Measurements from ENCODE around the gene ANKRD66. TPM values are rescaled to one million over a fixed set of nuclear protein-coding genes. Genes with fewer than 3 reads are reported as not detected.
"Not testable (repeated sequence)": the region's sequence is repeated elsewhere in the genome, so short reads cannot be mapped to it uniquely, and the experiment has no call there.

Gene ANKRD66
- total RNA-seq, 1 donor from 2014 or later = not detected

DNA sequence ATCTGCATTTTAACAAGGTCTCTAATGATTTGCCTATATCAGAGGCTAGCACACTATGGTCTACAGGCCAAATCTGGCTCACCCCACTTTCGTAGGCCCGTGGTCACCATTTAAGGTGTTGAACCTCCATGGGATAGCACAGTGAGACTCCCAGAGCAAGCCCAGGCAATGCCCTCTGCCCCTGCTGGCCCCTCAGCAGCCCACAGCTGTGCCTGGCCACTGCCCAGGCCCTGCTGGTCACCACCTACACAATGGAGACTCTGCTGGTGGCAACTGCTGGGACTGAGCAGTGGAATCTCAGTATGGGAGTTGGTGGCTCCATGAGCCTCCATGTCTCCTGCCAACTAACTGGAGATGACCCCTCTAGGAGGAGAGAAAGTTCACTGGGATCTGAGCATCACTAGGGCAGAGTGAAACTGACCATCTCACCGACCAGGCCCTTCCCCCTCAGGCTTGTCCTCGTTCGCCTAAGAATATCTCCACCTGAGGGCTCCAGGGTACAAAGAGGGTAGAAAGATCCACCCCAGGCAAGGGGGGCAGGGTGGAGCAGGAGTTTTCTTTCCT is 2.3 kb downstream of the ANKRD66 start:
- DNase-seq = no peak
- ATAC-seq (ENCODE audit: poor library complexity) = no peak
- intact Hi-C loops (cut with DNase I) = no loop called here

DNA sequence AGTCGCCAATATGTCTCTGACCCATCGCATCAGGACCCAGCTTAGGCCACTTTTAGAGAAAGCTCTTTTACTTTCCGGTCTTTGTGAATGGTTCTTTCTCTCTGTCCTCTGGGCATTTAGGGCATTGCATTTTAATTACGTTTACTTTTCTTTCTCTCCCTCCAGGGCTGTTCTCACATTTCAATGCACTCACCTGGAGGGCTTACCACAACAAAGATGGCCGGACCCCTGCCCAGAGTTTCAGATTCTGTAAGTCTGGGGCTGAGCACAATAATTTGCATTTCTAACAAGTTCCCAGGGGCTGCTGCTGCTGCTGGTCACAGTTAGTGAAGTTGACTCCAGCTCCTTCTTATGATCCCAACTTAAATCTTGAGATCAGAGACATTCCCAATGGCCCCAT is 3.0 kb downstream of the ANKRD66 start:
- ATAC-seq (ENCODE audit: poor library complexity) (no peak), DNase-seq (no peak)
- intact Hi-C loops (cut with DNase I) = no loop called here

DNA sequence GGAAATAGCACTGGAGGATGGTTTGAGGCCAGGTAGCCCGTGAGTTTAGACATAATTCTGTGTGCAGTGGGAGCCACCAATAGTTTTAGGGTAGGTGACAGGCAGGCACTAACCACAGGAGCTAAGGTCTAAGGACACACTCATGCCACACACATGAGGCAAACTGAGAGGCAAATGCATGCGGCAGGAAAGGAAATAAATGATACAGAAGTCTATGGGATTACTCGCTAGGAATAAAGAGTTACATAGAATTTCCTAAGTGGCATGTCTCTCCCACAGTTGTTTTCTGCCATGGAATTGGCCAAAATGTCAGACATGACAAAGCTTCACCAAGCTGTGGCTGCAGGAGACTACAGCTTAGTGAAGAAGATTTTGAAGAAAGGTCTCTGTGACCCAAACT is 4.9 kb downstream of the ANKRD66 start:
- ATAC-seq (ENCODE audit: poor library complexity) (no peak), DNase-seq (no peak)
- intact Hi-C loops (cut with DNase I) = no loop called here

DNA sequence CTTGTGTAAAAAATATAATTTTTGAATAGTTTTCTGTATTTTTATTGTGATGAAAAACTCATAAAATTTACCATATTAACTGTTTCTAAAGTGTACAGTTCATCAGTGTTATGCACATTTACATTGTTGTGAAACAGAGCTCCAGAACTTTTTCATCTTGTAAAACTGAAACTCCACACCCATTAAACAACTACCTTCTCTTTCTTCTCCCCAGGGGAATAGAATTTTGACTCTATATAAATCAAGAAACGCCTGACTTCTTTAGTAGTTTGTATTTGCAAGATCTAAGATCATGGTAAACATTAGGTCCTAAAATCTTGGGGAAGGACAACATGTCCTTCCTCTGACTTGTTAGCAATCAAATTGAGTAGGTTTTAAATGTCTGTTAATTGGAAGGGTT is 9.1 kb downstream of the ANKRD66 start:
- DNase-seq (no peak), ATAC-seq (ENCODE audit: poor library complexity) (no peak)
- intact Hi-C loops (cut with DNase I) = no loop called here

DNA sequence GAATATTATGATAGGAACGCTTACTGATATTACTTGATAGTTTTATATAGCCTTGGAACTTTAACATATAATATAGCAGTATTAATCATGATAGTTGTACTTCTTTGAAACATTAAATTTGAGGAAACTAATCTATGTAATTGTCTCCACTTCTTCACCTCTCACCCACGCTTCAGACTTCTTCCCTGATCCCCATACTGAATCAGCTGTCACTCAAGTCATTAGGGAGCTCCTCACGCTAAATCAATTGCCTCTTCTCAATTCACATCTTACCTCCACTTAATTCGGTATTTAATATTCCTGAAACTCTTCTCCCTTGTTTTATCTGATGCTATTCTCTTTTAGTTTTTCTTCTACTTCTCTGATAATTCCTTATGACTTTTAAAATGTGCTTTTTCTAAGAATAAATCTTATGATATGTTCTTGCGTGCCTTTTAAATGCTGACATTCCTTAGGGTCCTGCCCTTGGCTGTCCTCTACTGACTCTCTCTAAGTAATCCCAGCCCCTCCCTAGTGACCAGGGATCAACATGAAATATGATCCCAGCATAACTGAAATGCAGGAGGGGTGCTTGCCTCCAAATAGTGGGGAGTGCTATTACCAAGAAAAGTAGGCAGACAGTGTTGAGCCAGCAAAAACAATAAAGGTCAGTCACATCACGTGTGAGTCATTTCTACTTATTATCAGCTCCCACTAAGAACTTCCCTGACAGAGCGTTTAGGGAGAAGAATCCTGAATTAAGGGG is 9.9 kb downstream of the ANKRD66 start:
- ATAC-seq (ENCODE audit: poor library complexity) = peak; percentile 39
- intact Hi-C loops (cut with DNase I) = no loop called here
- DNase-seq = no peak

DNA sequence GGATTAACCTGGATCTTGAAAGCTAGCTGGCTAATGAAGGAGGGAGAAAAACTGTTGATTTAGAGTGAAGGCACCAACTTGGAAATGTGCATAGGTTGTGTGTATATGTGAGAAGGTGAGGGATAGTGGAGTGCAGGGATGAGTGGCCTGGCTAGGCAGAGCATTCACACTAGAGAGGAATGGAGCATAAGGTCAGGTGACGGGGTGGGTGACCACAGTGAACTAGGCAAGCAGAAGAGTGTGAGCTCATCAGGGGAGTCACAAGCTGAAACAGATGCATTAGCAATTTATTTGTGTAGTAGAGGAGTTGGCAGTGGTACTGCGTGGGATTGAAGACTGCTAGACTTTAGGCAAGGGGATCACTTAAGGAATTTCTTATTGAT is 10.5 kb downstream of the ANKRD66 start:
- no peak for DNase-seq
- no peak for ATAC-seq (ENCODE audit: poor library complexity)
- intact Hi-C loops (cut with DNase I) = no loop called here

DNA sequence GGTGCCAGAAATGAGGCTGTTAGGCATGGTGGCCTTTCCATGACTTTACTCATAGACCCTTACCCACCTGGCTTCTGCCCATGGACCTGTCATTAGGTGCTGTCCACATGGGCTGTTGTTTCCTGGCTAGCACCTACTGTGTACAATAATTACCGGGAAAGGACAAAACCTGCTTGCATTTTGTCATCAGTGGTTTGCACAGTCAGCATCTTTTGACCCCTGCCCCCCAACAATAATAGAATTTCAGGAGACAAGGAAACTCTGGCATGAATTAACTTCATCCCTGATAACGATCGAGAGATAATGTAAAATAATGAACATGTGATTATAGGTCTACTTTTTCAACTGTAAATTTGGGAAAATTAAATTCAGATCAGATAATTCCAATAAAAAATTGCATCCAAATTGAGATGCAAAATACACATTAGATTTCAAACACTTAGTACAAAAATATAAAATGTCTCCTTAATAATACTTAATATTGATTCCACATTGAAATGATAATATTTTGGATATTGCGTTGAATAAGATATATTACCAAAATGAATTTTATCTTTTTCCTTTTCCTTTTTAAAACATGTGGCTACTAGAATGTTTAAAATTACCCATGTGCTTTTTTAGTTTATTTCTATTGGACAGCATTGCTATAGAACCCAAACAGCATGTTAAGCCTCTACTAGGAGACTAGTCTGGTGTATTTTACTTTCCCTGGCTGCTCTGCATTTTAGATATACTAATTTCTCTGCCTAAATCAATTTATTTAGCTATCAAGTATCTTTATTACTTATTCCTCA is 12.4 kb downstream of the ANKRD66 start:
- DNase-seq (no peak), ATAC-seq (ENCODE audit: poor library complexity) (no peak)

DNA sequence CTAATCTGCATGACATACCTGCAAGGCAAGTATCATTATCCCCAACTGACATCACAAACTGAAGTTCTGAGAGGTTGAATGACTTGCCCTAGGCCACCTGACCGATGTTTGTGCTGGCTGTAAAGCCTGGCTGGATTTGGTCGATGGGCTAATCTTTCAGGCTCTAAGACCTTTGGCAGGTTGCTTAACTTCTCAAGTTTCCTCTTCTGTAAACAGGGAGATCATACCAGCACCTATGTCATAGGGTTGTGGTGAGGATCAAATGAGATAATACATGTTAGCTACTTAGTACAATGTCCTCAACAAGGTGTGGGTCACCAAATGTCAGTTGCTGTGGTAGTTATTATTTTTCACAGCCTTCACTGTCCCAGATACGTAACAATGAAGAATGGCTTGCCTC is 14.2 kb downstream of the ANKRD66 start:
- ATAC-seq (ENCODE audit: poor library complexity) (no peak), DNase-seq (no peak)
- intact Hi-C loops (cut with DNase I) = no loop called here

More for the DNA sequence above, 12.4 kb downstream of the ANKRD66 start:
- intact Hi-C loops (cut with DNase I) = no loop called here

DNA sequence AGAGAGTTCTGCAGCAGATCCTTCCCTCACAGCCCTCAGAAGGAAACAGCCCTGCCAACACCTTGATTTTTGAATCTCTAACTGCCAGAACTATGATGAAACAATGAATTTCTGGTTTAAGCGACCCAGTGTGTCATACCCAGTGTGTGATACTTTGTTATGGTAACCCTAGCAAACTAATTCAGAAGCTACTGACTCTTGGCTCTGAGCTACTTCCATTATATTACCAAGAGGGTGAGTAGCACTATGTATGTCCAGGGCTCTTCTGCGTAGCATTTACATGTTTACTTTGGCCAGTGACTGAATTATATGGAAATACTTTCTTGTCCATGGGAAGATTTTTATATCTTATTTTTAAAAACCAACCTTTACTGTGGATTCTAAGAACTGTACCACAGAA is 16.7 kb downstream of the ANKRD66 start:
- DNase-seq (no peak), ATAC-seq (ENCODE audit: poor library complexity) (no peak)
- intact Hi-C loops (cut with DNase I) = no loop called here

DNA sequence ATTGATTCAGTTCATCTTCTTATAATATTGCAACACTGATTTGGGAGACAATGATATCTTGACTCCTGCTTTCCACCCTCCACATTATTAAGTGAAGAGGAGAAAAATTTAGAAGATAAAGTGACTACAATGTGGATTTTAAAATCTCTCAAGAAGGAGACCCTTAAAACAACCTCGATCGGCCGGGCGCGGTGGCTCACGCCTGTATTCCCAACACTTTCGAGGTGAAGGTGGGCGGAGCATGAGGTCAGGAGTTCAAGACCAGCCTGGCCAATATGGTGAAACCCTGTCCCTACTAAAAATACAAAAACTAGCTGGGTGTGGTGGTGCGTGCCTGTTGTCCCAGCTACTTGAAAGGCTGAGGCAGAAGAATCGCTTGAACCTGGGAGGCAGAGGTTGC is 17.5 kb downstream of the ANKRD66 start:
- DNase-seq; ATAC-seq (ENCODE audit: poor library complexity); intact Hi-C loops (cut with DNase I): not testable (repeated sequence)

DNA sequence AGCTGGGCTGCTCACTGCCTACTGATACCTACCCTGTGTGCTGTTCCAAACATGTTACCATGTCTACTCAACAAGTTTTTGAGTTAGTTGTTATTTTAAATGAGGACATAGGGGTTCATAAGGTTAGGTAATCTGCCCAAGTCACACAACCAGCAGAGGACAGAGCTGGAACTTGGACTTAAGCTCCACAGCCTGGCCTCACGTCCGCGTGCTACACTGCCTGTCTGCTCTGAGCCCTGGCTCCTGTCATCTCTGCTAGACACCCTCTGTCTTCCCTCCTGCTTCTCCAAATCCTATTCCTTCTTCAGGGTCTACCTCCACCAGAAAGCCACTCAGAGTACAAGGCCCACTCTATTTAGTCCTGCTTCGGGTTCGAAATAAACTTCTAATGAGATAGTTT is 18.2 kb downstream of the ANKRD66 start:
- intact Hi-C loops (cut with DNase I) = no loop called here
- DNase-seq = no peak
- ATAC-seq (ENCODE audit: poor library complexity) = no peak

DNA sequence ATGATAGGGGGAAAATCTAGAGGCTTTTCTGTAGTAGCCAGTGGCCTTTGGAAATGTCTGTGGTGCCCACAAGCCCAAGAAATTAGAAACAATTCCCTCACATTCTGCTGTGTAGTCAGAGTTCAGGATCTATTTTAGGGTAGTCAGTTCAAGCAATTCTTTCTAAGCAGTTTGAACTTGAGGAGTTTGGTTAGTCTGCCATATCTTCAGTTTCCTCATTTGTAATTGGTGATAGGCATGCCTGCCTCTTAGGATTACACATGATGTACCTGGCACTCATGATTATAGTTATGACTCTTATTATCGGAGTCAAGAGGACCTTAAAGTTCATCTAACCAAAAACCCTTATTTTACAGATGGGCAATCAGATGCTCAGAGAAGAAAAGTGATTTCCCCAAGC is 25.3 kb downstream of the ANKRD66 start:
- DNase-seq = no peak
- intact Hi-C loops (cut with DNase I) = no loop called here
- ATAC-seq (ENCODE audit: poor library complexity) = peak; percentile 55

DNA sequence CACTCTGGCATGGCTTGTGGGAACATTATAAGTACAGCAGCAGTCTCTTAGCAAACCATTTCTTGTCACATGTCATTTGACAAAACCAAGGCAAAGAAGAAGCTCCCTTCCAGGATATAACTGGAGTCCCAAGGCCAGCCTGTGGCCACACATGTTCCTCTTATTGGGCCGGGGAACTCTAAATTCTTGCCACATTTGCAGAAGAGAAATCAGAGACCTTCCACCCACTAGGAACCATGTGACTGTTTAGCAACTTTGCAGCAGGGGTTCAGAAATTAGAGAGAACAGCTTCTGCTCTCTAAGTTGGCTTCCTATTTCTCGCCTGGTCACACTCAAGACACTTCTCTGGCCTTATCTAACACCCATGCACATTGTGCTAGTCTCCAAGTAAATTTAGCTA is 26.0 kb downstream of the ANKRD66 start:
- peak; percentile 78 for ATAC-seq (ENCODE audit: poor library complexity)
- DNase-seq = peak; percentile 46
- intact Hi-C loops (cut with DNase I) = no loop called here

DNA sequence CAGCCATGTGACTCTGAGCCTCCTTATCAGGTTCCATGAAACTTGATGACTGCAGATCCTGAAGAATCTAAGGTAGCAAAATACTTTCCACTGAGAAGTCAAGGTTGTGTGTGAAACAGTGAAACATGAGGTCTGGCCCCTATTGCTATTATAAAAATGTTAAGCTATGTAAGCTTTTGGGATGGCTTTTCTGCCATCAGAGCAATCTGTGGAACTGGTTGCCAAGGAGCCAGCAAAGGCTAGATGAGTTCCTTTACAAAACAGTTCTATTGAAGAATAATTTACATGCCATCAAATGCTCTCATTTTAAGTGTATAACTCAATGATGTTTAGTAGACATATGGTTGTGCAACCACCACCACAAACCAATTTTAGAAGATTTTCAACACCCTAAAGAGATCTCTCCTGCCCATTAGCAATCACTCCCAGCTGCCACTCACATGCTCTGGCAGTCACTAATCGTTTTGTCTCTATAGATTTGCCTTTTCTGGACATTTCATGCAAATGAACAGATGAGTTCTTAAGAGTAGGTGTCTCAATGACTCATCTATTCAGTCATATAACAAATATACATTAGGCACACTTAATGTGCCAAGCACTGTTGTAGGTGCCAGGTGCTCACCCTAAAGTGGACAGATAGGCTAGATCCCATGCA is 26.6 kb downstream of the ANKRD66 start:
- no peak for DNase-seq
- ATAC-seq (ENCODE audit: poor library complexity) = no peak
- intact Hi-C loops (cut with DNase I) = no loop called here

DNA sequence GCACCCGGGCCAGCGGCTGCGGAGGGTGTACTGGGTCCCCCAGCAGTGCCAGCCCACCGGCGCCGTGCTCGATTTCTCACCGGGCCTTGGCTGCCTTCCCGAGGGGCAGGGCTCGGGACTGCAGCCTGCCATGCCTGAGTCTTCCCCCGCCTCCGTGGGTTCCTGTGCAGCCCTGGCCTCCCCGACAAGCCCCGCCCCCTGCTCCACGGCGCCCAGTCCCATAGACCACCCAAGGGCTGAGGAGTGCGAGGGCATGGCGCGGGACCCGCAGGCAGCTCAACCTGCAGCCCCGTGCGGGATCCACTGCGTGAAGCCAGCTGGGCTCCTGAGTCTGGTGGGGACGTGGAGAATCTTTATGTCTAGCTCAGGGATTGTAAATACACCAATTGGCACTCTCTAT is 28.0 kb downstream of the ANKRD66 start:
- DNase-seq; intact Hi-C loops (cut with DNase I); ATAC-seq (ENCODE audit: poor library complexity): not testable (repeated sequence)

DNA sequence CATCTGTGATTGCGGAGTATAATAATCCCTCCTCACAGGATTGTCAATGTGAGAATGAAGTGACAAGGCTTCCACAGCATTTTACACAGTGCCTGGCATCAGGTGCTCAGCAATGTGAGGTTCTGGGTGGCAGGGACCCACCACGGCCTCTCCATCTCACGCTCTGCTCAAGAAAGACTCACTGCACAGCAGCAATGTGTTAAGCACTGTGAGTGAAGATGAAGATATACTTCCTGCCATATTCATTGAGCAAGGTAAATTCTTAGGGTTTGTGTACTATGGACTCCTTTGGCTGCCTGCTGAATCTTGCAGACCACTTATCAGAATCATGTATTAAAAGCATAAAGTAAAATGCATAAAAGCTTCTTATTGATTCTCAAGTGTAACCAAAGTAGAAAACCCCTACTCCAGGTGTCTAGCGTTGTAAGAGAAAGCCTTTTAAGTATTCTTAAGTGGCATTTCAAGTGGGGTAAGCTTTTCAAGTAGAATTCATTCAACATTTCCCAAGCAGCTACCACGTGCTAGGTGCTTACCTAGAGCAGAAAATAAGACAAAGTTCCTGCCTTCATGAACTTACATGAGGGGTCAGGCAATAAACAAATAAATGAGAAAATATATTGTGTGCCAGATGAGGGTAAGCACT is 29.5 kb downstream of the ANKRD66 start:
- intact Hi-C loops (cut with DNase I) = no loop called here
- DNase-seq = no peak
- no peak for ATAC-seq (ENCODE audit: poor library complexity)

DNA sequence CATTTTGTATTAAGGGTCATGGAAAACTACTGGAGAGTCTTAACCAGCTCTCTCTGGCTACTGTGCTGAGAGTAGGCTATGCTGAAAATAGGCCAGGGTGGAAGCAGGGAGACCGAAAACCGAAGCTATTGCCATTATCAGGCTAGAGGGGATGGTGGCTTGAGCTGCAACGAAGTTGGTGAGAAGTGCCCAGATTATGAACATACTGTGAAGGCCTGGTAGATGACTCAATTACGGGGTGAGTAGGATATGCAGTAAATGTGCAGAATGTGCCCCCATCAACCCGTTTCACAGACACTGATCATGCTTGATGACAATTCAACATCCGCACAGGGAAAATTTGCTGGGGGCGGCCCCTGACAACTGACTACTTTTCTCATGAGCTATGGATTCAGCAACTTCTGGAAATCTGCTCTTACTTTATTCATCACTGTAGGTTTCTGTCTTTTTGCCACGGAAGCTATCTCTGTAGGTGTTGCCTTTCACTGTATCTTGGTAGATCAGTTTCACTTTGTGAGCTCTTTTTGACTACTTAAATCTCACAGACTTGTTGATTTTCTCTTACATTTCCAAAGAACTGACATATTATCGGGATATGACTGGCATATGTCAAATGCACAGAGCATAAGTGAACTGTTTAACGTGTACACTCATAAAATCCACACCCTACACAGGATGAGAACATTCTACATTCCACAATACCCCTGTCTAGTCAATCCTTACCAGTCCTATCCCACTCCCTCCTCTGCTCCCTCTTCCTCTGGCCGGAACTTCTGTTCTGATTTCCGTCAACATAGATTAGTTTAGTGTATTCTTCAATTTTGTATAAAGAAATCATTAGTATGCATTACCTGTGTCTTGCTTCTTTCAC is 31.0 kb downstream of the ANKRD66 start:
- intact Hi-C loops (cut with DNase I) = no loop called here
- ATAC-seq (ENCODE audit: poor library complexity) (no peak), DNase-seq (no peak)

All from Right ventricle myocardium superior (tissue), 1 donor.